ENCODE data around the gene ACER1. TPM values are rescaled to one million over a fixed set of nuclear protein-coding genes. Genes with fewer than 3 reads are reported as not detected.

Gene ACER1
- total and polyA plus RNA-seq, 2 of the 13 experiments (the other 11 are each of a cell fraction or from before 2014, with no cell fraction given), result not detected

DNA sequence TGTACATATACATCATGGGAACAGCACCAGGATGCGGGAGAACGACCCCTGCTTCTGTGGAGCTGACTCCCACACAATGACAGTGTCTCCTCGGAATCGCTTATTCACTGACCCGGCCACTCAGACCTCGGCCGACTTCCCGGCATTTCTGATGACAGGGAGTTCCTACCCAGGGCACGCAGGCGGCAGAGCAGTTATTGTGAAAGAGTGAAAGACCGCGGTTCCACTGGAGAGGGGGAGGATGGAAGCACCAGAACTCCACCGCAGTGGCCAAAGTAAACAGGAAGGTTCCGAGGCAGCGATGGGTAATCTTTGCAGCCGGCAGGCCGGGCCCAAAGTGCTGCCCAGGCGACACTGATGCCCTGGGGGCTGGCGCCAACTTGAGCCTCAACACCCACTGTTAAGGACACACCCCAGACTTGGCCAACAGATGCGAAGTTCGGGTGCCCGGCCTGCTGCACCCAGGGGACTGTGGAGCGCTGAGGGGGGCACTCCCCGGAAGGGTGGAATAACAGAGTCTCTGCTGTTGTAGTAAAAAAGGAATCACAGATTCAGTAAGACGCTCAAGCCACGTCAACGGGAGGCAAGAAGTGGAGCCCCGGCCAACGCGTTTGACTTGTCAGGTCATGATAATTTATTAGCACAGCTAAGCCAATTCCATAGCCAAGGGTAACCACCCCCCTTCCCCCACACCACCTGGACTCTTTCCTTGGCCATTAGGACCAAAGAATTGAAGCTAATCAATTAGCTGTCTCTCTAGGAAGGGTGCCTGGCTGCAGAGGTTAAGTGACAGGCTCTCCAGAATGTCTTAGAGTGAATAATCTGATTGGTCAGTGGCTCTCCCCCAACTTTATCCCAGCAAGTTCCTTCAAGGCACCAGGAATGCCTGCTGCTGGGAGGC lies 59.5 kb downstream of the ACER1 start (continued):
- TF ChIP-seq, protein P1, sequence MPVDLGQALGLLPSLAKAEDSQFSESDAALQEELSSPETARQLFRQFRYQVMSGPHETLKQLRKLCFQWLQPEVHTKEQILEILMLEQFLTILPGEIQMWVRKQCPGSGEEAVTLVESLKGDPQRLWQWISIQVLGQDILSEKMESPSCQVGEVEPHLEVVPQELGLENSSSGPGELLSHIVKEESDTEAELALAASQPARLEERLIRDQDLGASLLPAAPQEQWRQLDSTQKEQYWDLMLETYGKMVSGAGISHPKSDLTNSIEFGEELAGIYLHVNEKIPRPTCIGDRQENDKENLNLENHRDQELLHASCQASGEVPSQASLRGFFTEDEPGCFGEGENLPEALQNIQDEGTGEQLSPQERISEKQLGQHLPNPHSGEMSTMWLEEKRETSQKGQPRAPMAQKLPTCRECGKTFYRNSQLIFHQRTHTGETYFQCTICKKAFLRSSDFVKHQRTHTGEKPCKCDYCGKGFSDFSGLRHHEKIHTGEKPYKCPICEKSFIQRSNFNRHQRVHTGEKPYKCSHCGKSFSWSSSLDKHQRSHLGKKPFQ (CRISPR knock-in tag; IDR thresholded peaks at IDR 0.05; ENCODE audit: insufficient replicate concordance), result no peak
- TF ChIP-seq ZKSCAN8 (CRISPR knock-in tag; IDR thresholded peaks at IDR 0.05; ENCODE audit: borderline replicate concordance) (peak; percentile 91; the same call in 1 of the 2 replicates), MTA1 (CRISPR knock-in tag; IDR thresholded peaks at IDR 0.05; ENCODE audit: borderline replicate concordance) (0 out of 2 replicates have a peak, but pooled peaks have one; percentile 45), ZNF431 (CRISPR knock-in tag; IDR thresholded peaks at IDR 0.05; ENCODE audit: borderline replicate concordance, low read depth) (no peak), ZNF224 (CRISPR knock-in tag; IDR thresholded peaks at IDR 0.05) (no peak), TCF7 (IDR thresholded peaks at IDR 0.05; ENCODE audit: low read depth) (peak; percentile 28; the same call in 1 of the 2 replicates)
- TF ChIP-seq, protein P2, sequence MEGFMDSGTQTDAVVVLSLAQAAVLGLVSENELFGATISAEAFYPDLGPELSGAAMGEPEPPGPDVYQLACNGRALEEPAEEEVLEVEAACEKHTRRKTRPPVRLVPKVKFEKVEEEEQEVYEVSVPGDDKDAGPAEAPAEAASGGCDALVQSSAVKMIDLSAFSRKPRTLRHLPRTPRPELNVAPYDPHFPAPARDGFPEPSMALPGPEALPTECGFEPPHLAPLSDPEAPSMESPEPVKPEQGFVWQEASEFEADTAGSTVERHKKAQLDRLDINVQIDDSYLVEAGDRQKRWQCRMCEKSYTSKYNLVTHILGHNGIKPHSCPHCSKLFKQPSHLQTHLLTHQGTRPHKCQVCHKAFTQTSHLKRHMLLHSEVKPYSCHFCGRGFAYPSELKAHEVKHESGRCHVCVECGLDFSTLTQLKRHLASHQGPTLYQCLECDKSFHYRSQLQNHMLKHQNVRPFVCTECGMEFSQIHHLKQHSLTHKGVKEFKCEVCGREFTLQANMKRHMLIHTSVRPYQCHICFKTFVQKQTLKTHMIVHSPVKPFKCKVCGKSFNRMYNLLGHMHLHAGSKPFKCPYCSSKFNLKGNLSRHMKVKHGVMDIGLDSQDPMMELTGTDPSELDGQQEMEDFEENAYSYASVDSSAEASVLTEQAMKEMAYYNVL (CRISPR knock-in tag; IDR thresholded peaks at IDR 0.05; ENCODE audit: borderline replicate concordance), result peak; percentile 96
- TF ChIP-seq, protein P3, sequence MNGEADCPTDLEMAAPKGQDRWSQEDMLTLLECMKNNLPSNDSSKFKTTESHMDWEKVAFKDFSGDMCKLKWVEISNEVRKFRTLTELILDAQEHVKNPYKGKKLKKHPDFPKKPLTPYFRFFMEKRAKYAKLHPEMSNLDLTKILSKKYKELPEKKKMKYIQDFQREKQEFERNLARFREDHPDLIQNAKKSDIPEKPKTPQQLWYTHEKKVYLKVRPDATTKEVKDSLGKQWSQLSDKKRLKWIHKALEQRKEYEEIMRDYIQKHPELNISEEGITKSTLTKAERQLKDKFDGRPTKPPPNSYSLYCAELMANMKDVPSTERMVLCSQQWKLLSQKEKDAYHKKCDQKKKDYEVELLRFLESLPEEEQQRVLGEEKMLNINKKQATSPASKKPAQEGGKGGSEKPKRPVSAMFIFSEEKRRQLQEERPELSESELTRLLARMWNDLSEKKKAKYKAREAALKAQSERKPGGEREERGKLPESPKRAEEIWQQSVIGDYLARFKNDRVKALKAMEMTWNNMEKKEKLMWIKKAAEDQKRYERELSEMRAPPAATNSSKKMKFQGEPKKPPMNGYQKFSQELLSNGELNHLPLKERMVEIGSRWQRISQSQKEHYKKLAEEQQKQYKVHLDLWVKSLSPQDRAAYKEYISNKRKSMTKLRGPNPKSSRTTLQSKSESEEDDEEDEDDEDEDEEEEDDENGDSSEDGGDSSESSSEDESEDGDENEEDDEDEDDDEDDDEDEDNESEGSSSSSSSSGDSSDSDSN (CRISPR knock-in tag; IDR thresholded peaks at IDR 0.05), result peak; percentile 79
- TF ChIP-seq, protein P4, sequence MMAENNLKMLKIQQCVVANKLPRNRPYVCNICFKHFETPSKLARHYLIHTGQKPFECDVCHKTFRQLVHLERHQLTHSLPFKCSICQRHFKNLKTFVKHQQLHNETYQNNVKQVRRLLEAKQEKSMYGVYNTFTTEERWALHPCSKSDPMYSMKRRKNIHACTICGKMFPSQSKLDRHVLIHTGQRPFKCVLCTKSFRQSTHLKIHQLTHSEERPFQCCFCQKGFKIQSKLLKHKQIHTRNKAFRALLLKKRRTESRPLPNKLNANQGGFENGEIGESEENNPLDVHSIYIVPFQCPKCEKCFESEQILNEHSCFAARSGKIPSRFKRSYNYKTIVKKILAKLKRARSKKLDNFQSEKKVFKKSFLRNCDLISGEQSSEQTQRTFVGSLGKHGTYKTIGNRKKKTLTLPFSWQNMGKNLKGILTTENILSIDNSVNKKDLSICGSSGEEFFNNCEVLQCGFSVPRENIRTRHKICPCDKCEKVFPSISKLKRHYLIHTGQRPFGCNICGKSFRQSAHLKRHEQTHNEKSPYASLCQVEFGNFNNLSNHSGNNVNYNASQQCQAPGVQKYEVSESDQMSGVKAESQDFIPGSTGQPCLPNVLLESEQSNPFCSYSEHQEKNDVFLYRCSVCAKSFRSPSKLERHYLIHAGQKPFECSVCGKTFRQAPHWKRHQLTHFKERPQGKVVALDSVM (CRISPR knock-in tag; IDR thresholded peaks at IDR 0.05), result peak; percentile 23; the same call in 1 of the 2 replicates
- TF ChIP-seq, protein P5, sequence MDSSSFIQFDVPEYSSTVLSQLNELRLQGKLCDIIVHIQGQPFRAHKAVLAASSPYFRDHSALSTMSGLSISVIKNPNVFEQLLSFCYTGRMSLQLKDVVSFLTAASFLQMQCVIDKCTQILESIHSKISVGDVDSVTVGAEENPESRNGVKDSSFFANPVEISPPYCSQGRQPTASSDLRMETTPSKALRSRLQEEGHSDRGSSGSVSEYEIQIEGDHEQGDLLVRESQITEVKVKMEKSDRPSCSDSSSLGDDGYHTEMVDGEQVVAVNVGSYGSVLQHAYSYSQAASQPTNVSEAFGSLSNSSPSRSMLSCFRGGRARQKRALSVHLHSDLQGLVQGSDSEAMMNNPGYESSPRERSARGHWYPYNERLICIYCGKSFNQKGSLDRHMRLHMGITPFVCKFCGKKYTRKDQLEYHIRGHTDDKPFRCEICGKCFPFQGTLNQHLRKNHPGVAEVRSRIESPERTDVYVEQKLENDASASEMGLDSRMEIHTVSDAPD (CRISPR knock-in tag; IDR thresholded peaks at IDR 0.05), result peak; percentile 98
- TF ChIP-seq, protein P6, sequence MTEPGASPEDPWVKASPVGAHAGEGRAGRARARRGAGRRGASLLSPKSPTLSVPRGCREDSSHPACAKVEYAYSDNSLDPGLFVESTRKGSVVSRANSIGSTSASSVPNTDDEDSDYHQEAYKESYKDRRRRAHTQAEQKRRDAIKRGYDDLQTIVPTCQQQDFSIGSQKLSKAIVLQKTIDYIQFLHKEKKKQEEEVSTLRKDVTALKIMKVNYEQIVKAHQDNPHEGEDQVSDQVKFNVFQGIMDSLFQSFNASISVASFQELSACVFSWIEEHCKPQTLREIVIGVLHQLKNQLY (CRISPR knock-in tag; IDR thresholded peaks at IDR 0.05), result peak; percentile 48; the same call in 1 of the 2 replicates
